ENCODE results near the gene WWOX. TPM values are rescaled to one million over a fixed set of nuclear protein-coding genes. Genes with fewer than 3 reads are reported as not detected.

The WWOX gene
- total and polyA plus RNA-seq, 2 experiments from 2014 or later, result 22.1 to 123 TPM

DNA sequence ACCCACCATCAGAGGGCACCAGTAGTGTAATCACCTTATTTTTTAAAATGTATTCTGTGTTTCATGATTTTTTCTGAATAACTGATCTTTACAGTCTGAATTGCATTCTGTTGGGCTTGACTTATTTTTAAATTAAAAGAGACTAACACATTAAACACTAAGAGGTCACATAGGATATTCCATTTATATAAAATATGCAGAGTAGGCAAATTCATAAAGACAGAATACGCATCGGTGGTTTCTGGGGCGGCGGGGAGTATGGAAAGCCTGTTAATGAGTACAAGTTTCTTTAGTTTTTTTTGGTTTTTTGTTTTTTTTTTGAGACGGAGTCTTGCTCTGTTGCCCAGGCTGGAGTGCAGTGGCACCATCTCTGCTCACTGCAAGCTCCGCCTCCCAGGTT lies 366.3 kb downstream of the WWOX start:
- H3K4me3 ChIP-seq, result no peak overlapping the region
- no peaks in the 10 kb centered on the region for H3K9me3 ChIP-seq (ENCODE audit: low read depth)
- TF ChIP-seq, protein P1, sequence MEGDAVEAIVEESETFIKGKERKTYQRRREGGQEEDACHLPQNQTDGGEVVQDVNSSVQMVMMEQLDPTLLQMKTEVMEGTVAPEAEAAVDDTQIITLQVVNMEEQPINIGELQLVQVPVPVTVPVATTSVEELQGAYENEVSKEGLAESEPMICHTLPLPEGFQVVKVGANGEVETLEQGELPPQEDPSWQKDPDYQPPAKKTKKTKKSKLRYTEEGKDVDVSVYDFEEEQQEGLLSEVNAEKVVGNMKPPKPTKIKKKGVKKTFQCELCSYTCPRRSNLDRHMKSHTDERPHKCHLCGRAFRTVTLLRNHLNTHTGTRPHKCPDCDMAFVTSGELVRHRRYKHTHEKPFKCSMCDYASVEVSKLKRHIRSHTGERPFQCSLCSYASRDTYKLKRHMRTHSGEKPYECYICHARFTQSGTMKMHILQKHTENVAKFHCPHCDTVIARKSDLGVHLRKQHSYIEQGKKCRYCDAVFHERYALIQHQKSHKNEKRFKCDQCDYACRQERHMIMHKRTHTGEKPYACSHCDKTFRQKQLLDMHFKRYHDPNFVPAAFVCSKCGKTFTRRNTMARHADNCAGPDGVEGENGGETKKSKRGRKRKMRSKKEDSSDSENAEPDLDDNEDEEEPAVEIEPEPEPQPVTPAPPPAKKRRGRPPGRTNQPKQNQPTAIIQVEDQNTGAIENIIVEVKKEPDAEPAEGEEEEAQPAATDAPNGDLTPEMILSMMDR (IDR thresholded peaks at IDR 0.05; ENCODE audit: low read depth, low read length), result no peak
- no peaks in the 10 kb centered on the region for H3K4me1 ChIP-seq (ENCODE audit: low read depth)
- DNase-seq (ENCODE audit: low read depth in 1 of 2, low spot score in 1 of 2), result no peak
- H3K27me3 ChIP-seq, result no peaks in the 10 kb centered on the region
- no peaks in the 10 kb centered on the region for H3K36me3 ChIP-seq
- H3K27ac ChIP-seq, result no peak overlapping the region

DNA sequence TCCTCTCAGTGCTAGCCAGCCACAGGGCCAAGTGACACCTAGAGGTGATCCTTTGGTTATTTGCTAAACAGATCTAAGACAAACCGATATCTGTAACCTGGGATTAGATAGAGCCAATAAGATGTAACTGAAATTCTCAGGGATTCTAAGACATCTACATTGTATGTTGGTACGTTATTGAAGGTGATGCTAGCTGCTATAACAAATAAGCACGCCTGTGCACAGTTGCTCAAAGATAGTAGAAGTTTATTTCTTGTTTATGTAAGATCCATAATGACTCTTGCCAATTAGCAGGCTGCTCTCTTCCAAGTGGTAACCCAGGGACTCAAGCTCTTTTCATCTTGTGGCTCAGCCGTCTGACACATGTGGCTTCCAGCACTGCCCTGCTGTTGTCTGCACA lies 370.3 kb downstream of the WWOX start:
- Histone ChIP-seq H3K9me3 (ENCODE audit: low read depth) (no peaks in the 10 kb centered on the region), H3K4me3 (no peak overlapping the region), H3K27ac (no peak overlapping the region), H3K36me3 (no peaks in the 10 kb centered on the region), H3K27me3 (no peaks in the 10 kb centered on the region), H3K4me1 (ENCODE audit: low read depth) (no peaks in the 10 kb centered on the region)
- no peak for DNase-seq (ENCODE audit: low read depth in 1 of 2, low spot score in 1 of 2)
- TF ChIP-seq, protein P1 (IDR thresholded peaks at IDR 0.05; ENCODE audit: low read depth, low read length), result no peak

DNA sequence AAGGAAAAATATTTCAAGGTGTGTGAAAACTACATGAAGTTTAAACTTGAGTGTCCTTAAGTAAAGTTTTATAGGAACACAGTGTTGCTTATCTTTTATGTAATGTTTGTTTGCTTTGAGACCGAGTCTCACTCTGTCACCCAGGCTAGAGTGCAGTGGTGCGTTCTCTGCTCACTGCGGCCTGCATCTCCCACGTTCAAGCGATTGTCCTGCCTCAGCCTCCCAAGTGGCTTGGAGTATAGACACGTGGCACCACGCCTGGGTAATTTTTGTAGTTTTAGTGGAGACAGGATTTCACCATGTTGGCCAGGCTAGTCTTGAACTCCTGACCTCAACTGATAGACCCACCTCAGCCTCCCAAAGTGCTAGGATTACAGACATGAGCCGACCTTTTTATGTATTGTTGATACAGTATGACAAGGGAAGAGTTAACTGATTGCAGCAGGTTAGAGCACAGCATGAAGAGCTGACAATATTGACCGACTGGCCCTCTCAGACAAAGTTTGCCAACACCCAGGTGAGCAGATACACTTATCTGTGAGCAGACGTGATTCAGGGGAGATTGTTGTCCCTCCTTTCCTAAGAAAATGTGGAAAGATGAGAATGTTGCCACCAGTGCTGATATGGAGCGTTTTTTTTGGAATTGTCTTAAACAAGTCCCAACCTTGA lies 373.7 kb downstream of the WWOX start:
- no peak for DNase-seq (ENCODE audit: low read depth in 1 of 2, low spot score in 1 of 2)
- Histone ChIP-seq H3K27me3 (no peaks in the 10 kb centered on the region), H3K27ac (no peak overlapping the region), H3K4me3 (no peak overlapping the region), H3K36me3 (no peaks in the 10 kb centered on the region), H3K9me3 (ENCODE audit: low read depth) (no peaks in the 10 kb centered on the region), H3K4me1 (ENCODE audit: low read depth) (no peaks in the 10 kb centered on the region)
- TF ChIP-seq, protein P1 (IDR thresholded peaks at IDR 0.05; ENCODE audit: low read depth, low read length), result no peak

DNA sequence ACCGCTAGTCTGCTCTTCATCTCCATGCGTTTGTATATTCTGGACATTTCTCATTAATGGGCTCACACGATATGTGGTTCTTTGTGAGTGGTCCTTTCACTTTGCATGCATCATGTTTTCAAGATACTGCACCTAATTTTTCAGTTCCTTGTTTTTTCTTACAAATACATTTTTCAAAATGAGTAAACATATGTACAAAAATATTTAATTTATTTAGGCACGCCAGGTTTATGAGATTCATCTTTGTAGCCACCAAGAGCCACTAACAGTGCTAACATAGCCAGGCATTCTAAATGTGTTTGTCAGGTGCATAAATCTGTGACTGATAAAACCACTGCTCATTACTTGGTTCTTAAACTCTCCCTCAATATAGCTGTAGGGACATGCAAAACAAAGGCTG lies 375.3 kb downstream of the WWOX start:
- no peaks in the 10 kb centered on the region for H3K4me1 ChIP-seq (ENCODE audit: low read depth)
- TF ChIP-seq, protein P1 (IDR thresholded peaks at IDR 0.05; ENCODE audit: low read depth, low read length), result no peak
- H3K27ac ChIP-seq, result no peak overlapping the region
- no peaks in the 10 kb centered on the region for H3K27me3 ChIP-seq
- no peak for DNase-seq (ENCODE audit: low read depth in 1 of 2, low spot score in 1 of 2)
- no peak overlapping the region for H3K4me3 ChIP-seq
- H3K9me3 ChIP-seq (ENCODE audit: low read depth), result no peaks in the 10 kb centered on the region
- H3K36me3 ChIP-seq, result no peaks in the 10 kb centered on the region

DNA sequence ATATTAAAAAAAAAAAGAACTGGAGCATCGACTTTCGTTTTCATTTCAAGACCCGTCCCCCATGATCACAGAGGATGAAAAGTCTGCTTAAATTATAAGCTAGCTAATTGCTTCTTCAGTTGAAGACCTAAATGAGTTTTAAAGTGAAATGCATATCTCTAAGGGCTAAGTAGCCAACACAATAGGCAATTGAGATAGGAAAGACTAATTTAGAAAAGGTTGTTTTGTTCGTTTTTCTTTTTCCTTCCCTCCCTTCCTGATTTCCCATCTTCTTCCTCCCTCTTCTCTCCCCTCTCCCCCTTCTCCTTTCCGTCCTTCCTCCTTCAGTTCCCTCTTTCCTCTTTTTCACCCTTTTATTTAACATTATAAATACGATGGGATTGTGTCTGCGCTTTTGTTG lies 377.2 kb downstream of the WWOX start:
- H3K4me3 ChIP-seq, result no peak overlapping the region
- no peak overlapping the region for H3K27ac ChIP-seq
- H3K4me1 ChIP-seq (ENCODE audit: low read depth), result no peaks in the 10 kb centered on the region
- no peaks in the 10 kb centered on the region for H3K36me3 ChIP-seq
- DNase-seq (ENCODE audit: low read depth in 1 of 2, low spot score in 1 of 2), result no peak
- TF ChIP-seq, protein P1 (IDR thresholded peaks at IDR 0.05; ENCODE audit: low read depth, low read length), result no peak
- H3K27me3 ChIP-seq, result no peaks in the 10 kb centered on the region
- H3K9me3 ChIP-seq (ENCODE audit: low read depth), result no peaks in the 10 kb centered on the region
